Activated CD8-positive, alpha-beta memory T cell treated with anti-CD3 and anti-CD28 coated beads, Interleukin-2, amount 10 ng/mL, durations not matched to agents 7 days and 5 days (primary cell): ENCODE data around the gene SLIT3. TPM values are rescaled to one million over a fixed set of nuclear protein-coding genes. Genes with fewer than 3 reads are reported as not detected.

Experiments
- ATAC-seq: fragments of 150-1000 bp; cut with Tn5 transposase; one replicate; pipeline ENCODE4 v1.10.0; 2021; ENCODE audit warnings: moderate library complexity
- CTCF ChIA-PET: fragments of 350-600 bp; sonication (Branson Sonifier 250); formaldehyde crosslinking; loops from one replicate; lab custom pipeline; 2021; ENCODE audit warnings: antibody characterized with exemption; lab: Charles Lee
- DNase-seq: peaks from one replicate; pipeline ENCODE4 v3.0.0-alpha.2; 2020
- H3K27ac Mint-ChIP-seq: one replicate; pipeline ENCODE4 v1.8.0; 2021; ENCODE audit warnings: mild to moderate bottlenecking, mixed read lengths
- H3K27me3 Mint-ChIP-seq: one replicate; pipeline ENCODE4 v1.8.0; 2021; ENCODE audit warnings: mixed read lengths
- H3K36me3 Mint-ChIP-seq: one replicate; pipeline ENCODE4 v1.8.0; 2021; ENCODE audit warnings: mild to moderate bottlenecking, mixed read lengths
- H3K4me1 Mint-ChIP-seq: one replicate; pipeline ENCODE4 v1.8.0; 2021; ENCODE audit warnings: mixed read lengths
- H3K4me3 Mint-ChIP-seq: one replicate; pipeline ENCODE4 v1.8.0; 2021; ENCODE audit warnings: mild to moderate bottlenecking, moderate library complexity, mixed read lengths
- H3K9me3 Mint-ChIP-seq: one replicate; pipeline ENCODE4 v1.8.0; 2022; ENCODE audit warnings: low read depth, mixed read lengths
- total RNA-seq, 2 experiments: library from RNA; stranded (reverse); gene quantifications; one replicate each; pipeline ENCODE4 v1.2.3, GENCODE V29; 2021

SLIT3 gene
- total RNA-seq, 2 experiments from 2014 or later = 0.09 TPM; not detected in 1

GRCh38 chr5:169084775-169085174 is 216.2 kb downstream of the SLIT3 start:
- Mint-ChIP-seq H3K4me3 (no peak overlapping the region), H3K27ac (no peak overlapping the region), H3K9me3 (no peaks in the 10 kb centered on the region), H3K36me3 (no peaks in the 10 kb centered on the region), H3K27me3 (no peaks in the 10 kb centered on the region), H3K4me1 (no peaks in the 10 kb centered on the region)
- CTCF ChIA-PET = no interaction called here
- ATAC-seq (no peak), DNase-seq (no peak)

- Mint-ChIP-seq H3K27ac (no peak overlapping the region), H3K4me1 (no peaks in the 10 kb centered on the region), H3K4me3 (no peak overlapping the region), H3K9me3 (no peaks in the 10 kb centered on the region), H3K27me3 (no peaks in the 10 kb centered on the region), H3K36me3 (no peaks in the 10 kb centered on the region)
- CTCF ChIA-PET = no interaction called here
- DNase-seq (no peak), ATAC-seq (no peak)
Observed at GRCh38 chr5:169083394-169084018, 217.4 kb downstream of the SLIT3 start.

GRCh38 chr5:169081000-169081724 is 219.8 kb downstream of the SLIT3 start:
- no peak for ATAC-seq
- no peak for DNase-seq
- H3K4me3 Mint-ChIP-seq = no peak overlapping the region
- no peaks in the 10 kb centered on the region for H3K27me3 Mint-ChIP-seq
- CTCF ChIA-PET = no interaction called here
- no peaks in the 10 kb centered on the region for H3K36me3 Mint-ChIP-seq
- no peaks in the 10 kb centered on the region for H3K4me1 Mint-ChIP-seq
- no peak overlapping the region for H3K27ac Mint-ChIP-seq
- H3K9me3 Mint-ChIP-seq = no peaks in the 10 kb centered on the region

- Mint-ChIP-seq H3K9me3 (no peaks in the 10 kb centered on the region), H3K4me1 (no peaks in the 10 kb centered on the region), H3K36me3 (no peaks in the 10 kb centered on the region), H3K27ac (no peak overlapping the region), H3K4me3 (no peak overlapping the region), H3K27me3 (no peaks in the 10 kb centered on the region)
- no peak for DNase-seq
- CTCF ChIA-PET = no interaction called here
- no peak for ATAC-seq
Observed at GRCh38 chr5:169080448-169080911, 220.5 kb downstream of the SLIT3 start.

GRCh38 chr5:169079697-169080096 is 221.2 kb downstream of the SLIT3 start:
- H3K9me3 Mint-ChIP-seq = no peaks in the 10 kb centered on the region
- CTCF ChIA-PET = no interaction called here
- no peak overlapping the region for H3K27ac Mint-ChIP-seq
- DNase-seq (no peak), ATAC-seq (no peak)
- H3K36me3 Mint-ChIP-seq = no peaks in the 10 kb centered on the region
- no peaks in the 10 kb centered on the region for H3K4me1 Mint-ChIP-seq
- peaks cover 3% of the 10 kb centered on the region for H3K27me3 Mint-ChIP-seq
- H3K4me3 Mint-ChIP-seq = no peak overlapping the region

GRCh38 chr5:169074839-169075238 is 226.1 kb downstream of the SLIT3 start:
- no peak overlapping the region for H3K4me3 Mint-ChIP-seq
- H3K4me1 Mint-ChIP-seq = no peaks in the 10 kb centered on the region
- no peaks in the 10 kb centered on the region for H3K9me3 Mint-ChIP-seq
- H3K36me3 Mint-ChIP-seq = no peaks in the 10 kb centered on the region
- CTCF ChIA-PET = no interaction called here
- DNase-seq (no peak), ATAC-seq (no peak)
- H3K27ac Mint-ChIP-seq = no peak overlapping the region
- peaks cover 3% of the 10 kb centered on the region for H3K27me3 Mint-ChIP-seq

GRCh38 chr5:169072233-169072632 is 228.7 kb downstream of the SLIT3 start:
- H3K4me3 Mint-ChIP-seq = no peak overlapping the region
- no peaks in the 10 kb centered on the region for H3K36me3 Mint-ChIP-seq
- H3K27ac Mint-ChIP-seq = no peak overlapping the region
- peaks cover 3% of the 10 kb centered on the region for H3K27me3 Mint-ChIP-seq
- H3K4me1 Mint-ChIP-seq = no peaks in the 10 kb centered on the region
- no peak for ATAC-seq
- CTCF ChIA-PET = no interaction called here
- H3K9me3 Mint-ChIP-seq = no peaks in the 10 kb centered on the region
- no peak for DNase-seq

- peaks cover 3% of the 10 kb centered on the region for H3K27me3 Mint-ChIP-seq
- H3K9me3 Mint-ChIP-seq = no peaks in the 10 kb centered on the region
- ATAC-seq (no peak), DNase-seq (no peak)
- CTCF ChIA-PET = no interaction called here
- no peaks in the 10 kb centered on the region for H3K4me1 Mint-ChIP-seq
- H3K36me3 Mint-ChIP-seq = no peaks in the 10 kb centered on the region
- no peak overlapping the region for H3K27ac Mint-ChIP-seq
- no peak overlapping the region for H3K4me3 Mint-ChIP-seq
Observed at GRCh38 chr5:169070413-169070812, 230.5 kb downstream of the SLIT3 start.

GRCh38 chr5:169067751-169068173 is 233.2 kb downstream of the SLIT3 start:
- no peak for DNase-seq
- ATAC-seq = no peak
- Mint-ChIP-seq H3K9me3 (no peaks in the 10 kb centered on the region), H3K4me1 (no peaks in the 10 kb centered on the region), H3K27ac (no peak overlapping the region), H3K27me3 (peaks cover 8% of the 10 kb centered on the region), H3K36me3 (no peaks in the 10 kb centered on the region), H3K4me3 (no peak overlapping the region)
- CTCF ChIA-PET = no interaction called here

- H3K4me1 Mint-ChIP-seq = no peaks in the 10 kb centered on the region
- CTCF ChIA-PET = no interaction called here
- ATAC-seq (no peak), DNase-seq (no peak)
- no peaks in the 10 kb centered on the region for H3K9me3 Mint-ChIP-seq
- no peak overlapping the region for H3K4me3 Mint-ChIP-seq
- peaks cover 8% of the 10 kb centered on the region for H3K27me3 Mint-ChIP-seq
- no peaks in the 10 kb centered on the region for H3K36me3 Mint-ChIP-seq
- no peak overlapping the region for H3K27ac Mint-ChIP-seq
Observed at GRCh38 chr5:169065400-169065799, 235.5 kb downstream of the SLIT3 start.

- no peak for DNase-seq
- Mint-ChIP-seq H3K4me1 (no peaks in the 10 kb centered on the region), H3K27ac (no peak overlapping the region), H3K27me3 (peaks cover 8% of the 10 kb centered on the region), H3K9me3 (no peaks in the 10 kb centered on the region), H3K4me3 (no peak overlapping the region), H3K36me3 (no peaks in the 10 kb centered on the region)
- CTCF ChIA-PET = no interaction called here
- no peak for ATAC-seq
Observed at GRCh38 chr5:169064093-169064492, 236.8 kb downstream of the SLIT3 start.

GRCh38 chr5:169063316-169063953 is 237.5 kb downstream of the SLIT3 start:
- Mint-ChIP-seq H3K4me3 (no peak overlapping the region), H3K36me3 (no peaks in the 10 kb centered on the region), H3K27ac (no peak overlapping the region), H3K27me3 (peaks cover 8% of the 10 kb centered on the region), H3K4me1 (no peaks in the 10 kb centered on the region), H3K9me3 (no peaks in the 10 kb centered on the region)
- no peak for ATAC-seq
- no peak for DNase-seq
- CTCF ChIA-PET = no interaction called here

- Mint-ChIP-seq H3K27ac (no peak overlapping the region), H3K4me3 (no peak overlapping the region), H3K27me3 (peaks cover 8% of the 10 kb centered on the region), H3K4me1 (no peaks in the 10 kb centered on the region), H3K9me3 (no peaks in the 10 kb centered on the region), H3K36me3 (no peaks in the 10 kb centered on the region)
- CTCF ChIA-PET = no interaction called here
- ATAC-seq (no peak), DNase-seq (no peak)
Observed at GRCh38 chr5:169062690-169063089, 238.2 kb downstream of the SLIT3 start.

- no peaks in the 10 kb centered on the region for H3K9me3 Mint-ChIP-seq
Observed at GRCh38 chr5:169054506-169054905, 246.4 kb downstream of the SLIT3 start.

More at GRCh38 chr5:169054506-169054905, 246.4 kb downstream of the SLIT3 start:
- Mint-ChIP-seq H3K36me3 (no peaks in the 10 kb centered on the region), H3K27ac (no peak overlapping the region), H3K27me3 (peaks cover 3% of the 10 kb centered on the region), H3K4me1 (no peaks in the 10 kb centered on the region), H3K4me3 (no peak overlapping the region)
- ATAC-seq (no peak), DNase-seq (no peak)
- CTCF ChIA-PET = no interaction called here
